GM18505 (cell line): Measurements from ENCODE around the gene MDM1.

Source experiments
- ATAC-seq: cut with Tn5 transposase; IDR thresholded peaks from one replicate; pipeline ENCODE4 v1.9.1; 2021; ENCODE audit not compliant: unreplicated experiment
- POLR2A ChIP-seq: IDR thresholded peaks from 4 replicates; pipeline ENCODE4 v1.6.1; 2011; ENCODE audit warnings: borderline replicate concordance; ENCODE audit not compliant: insufficient read depth, insufficient read length; ENCODE audit errors: extremely low read depth

MDM1 gene

GRCh38 chr12:68331869-68332727 lies at the start of gene MDM1:
Gene MDM1, minus strand, starts transcription at chr12:68332362. Its CDS starts 117 bp downstream, at chr12:68332245.
- TF ChIP-seq POLR2A: peak; percentile 85
- peak; percentile 97 for ATAC-seq

- no peak for TF ChIP-seq POLR2A
- no peak for ATAC-seq
These were observed 49.5 kb upstream of the MDM1 start for GRCh38 chr12:68381476-68382219.

- ATAC-seq: no peak
- TF ChIP-seq POLR2A: no peak
These were observed 46.9 kb upstream of the MDM1 start for GRCh38 chr12:68378872-68379606.

GRCh38 chr12:68377881-68378280 lies 45.7 kb upstream of the MDM1 start:
- no peak for ATAC-seq
- no peak for TF ChIP-seq POLR2A

GRCh38 chr12:68376901-68377300 lies 44.7 kb upstream of the MDM1 start:
- ATAC-seq: no peak
- TF ChIP-seq POLR2A: no peak

- no peak for TF ChIP-seq POLR2A
- no peak for ATAC-seq
These were observed 43.9 kb upstream of the MDM1 start for GRCh38 chr12:68375756-68376695.

GRCh38 chr12:68374307-68374982 lies 42.3 kb upstream of the MDM1 start:
- ATAC-seq: peak; percentile 93
- peak; percentile 27 for TF ChIP-seq POLR2A

GRCh38 chr12:68370667-68371066 lies 38.5 kb upstream of the MDM1 start:
- ATAC-seq: no peak

GRCh38 chr12:68370006-68370590 lies 37.9 kb upstream of the MDM1 start:
- TF ChIP-seq POLR2A: no peak
- no peak for ATAC-seq

More at GRCh38 chr12:68370667-68371066, 38.5 kb upstream of the MDM1 start:
- no peak for TF ChIP-seq POLR2A

GRCh38 chr12:68368327-68368726 lies 36.2 kb upstream of the MDM1 start:
- TF ChIP-seq POLR2A: no peak
- no peak for ATAC-seq

GRCh38 chr12:68367903-68368302 lies 35.7 kb upstream of the MDM1 start:
- no peak for ATAC-seq
- no peak for TF ChIP-seq POLR2A
